HG02798 (cell line): ENCODE data around the gene PCYOX1L.

ENCODE experiments used
- ATAC-seq: cut with Tn5 transposase; IDR thresholded peaks from one replicate; pipeline ENCODE4 v1.9.1; 2021; ENCODE audit warnings: mild to moderate bottlenecking; ENCODE audit not compliant: unreplicated experiment, poor library complexity

The PCYOX1L gene

GRCh38 chr5:149357370-149358293, at the start of gene PCYOX1L:
PCYOX1L (plus strand) TSS chr5:149358046; CDS start chr5:149358069, 23 bp downstream.
- ATAC-seq: peak; percentile 100

GRCh38 chr5:149309354-149309753, 48.5 kb upstream of the PCYOX1L start:
- no peak for ATAC-seq

GRCh38 chr5:149310488-149310887, 47.4 kb upstream of the PCYOX1L start:
- no peak for ATAC-seq

- ATAC-seq: no peak
These were observed 46.7 kb upstream of the PCYOX1L start for GRCh38 chr5:149310947-149311658.

GRCh38 chr5:149313151-149313841, 44.5 kb upstream of the PCYOX1L start:
- no peak for ATAC-seq

GRCh38 chr5:149314571-149315111, 43.2 kb upstream of the PCYOX1L start:
- ATAC-seq: no peak

GRCh38 chr5:149315753-149316152, 42.1 kb upstream of the PCYOX1L start:
- ATAC-seq: no peak

GRCh38 chr5:149317281-149318048, 40.4 kb upstream of the PCYOX1L start:
- peak; percentile 59 for ATAC-seq

- ATAC-seq: no peak
These were observed 38.7 kb upstream of the PCYOX1L start for GRCh38 chr5:149319174-149319573.

- ATAC-seq: no peak
These were observed 37.0 kb upstream of the PCYOX1L start for GRCh38 chr5:149320791-149321330.

- no peak for ATAC-seq
These were observed 35.3 kb upstream of the PCYOX1L start for GRCh38 chr5:149322518-149322917.

- ATAC-seq: no peak
These were observed 34.6 kb upstream of the PCYOX1L start for GRCh38 chr5:149323210-149323609.

GRCh38 chr5:149323621-149324205, 34.1 kb upstream of the PCYOX1L start:
- no peak for ATAC-seq

- no peak for ATAC-seq
These were observed 33.2 kb upstream of the PCYOX1L start for GRCh38 chr5:149324641-149325040.

- no peak for ATAC-seq
These were observed 32.6 kb upstream of the PCYOX1L start for GRCh38 chr5:149325166-149325735.

- ATAC-seq: no peak
These were observed 32.0 kb upstream of the PCYOX1L start for GRCh38 chr5:149325894-149326293.

GRCh38 chr5:149326611-149327010, 31.2 kb upstream of the PCYOX1L start:
- no peak for ATAC-seq

- no peak for ATAC-seq
These were observed 29.7 kb upstream of the PCYOX1L start for GRCh38 chr5:149328177-149328576.
